ENCODE results near the gene MEA1.

The MEA1 gene

DNA sequence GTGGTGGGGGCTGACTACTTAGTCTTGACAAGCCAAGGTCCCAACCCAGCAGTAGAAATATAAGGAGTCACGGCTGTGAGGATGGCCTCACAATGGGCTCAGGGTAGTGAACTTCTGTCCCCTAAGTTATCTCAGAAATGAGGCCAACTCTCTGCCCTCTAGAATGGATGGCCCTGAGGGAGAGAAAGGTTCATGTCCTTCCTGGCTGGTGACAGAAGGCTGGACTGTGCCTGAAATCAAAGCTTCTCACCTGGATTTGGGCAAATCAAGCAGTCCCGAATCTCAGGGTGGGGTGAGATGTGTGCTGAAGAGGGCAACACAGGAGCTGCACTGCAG lies 20.4 kb upstream of the MEA1 start:
- Histone ChIP-seq H3K79me2 (ENCODE audit: low read length) (no peaks in the 10 kb centered on the region), H2AFZ (ENCODE audit: low read depth, low read length) (no peak overlapping the region), H3K4me3 (ENCODE audit: low read length) (no peak overlapping the region), H3K36me3 (replicated peaks; ENCODE audit: low read depth, low read length) (peaks cover 65% of the 10 kb centered on the region), H3K27ac (ENCODE audit: low read length) (no peak overlapping the region), H4K20me1 (ENCODE audit: insufficient read depth, low read length) (no peaks in the 10 kb centered on the region), H3K4me1 (ENCODE audit: low read length) (no peaks in the 10 kb centered on the region), H3K9ac (ENCODE audit: low read length) (no peak overlapping the region), H3K4me2 (ENCODE audit: low read length) (no peak overlapping the region), H3K27me3 (ENCODE audit: low read depth, low read length) (no peaks in the 10 kb centered on the region), H3K9me3 (ENCODE audit: insufficient read depth, low read length) (no peaks in the 10 kb centered on the region)
- no peak for TF ChIP-seq EZH2phosphoT487 (IDR thresholded peaks at IDR 0.05; ENCODE audit: low read depth)

DNA sequence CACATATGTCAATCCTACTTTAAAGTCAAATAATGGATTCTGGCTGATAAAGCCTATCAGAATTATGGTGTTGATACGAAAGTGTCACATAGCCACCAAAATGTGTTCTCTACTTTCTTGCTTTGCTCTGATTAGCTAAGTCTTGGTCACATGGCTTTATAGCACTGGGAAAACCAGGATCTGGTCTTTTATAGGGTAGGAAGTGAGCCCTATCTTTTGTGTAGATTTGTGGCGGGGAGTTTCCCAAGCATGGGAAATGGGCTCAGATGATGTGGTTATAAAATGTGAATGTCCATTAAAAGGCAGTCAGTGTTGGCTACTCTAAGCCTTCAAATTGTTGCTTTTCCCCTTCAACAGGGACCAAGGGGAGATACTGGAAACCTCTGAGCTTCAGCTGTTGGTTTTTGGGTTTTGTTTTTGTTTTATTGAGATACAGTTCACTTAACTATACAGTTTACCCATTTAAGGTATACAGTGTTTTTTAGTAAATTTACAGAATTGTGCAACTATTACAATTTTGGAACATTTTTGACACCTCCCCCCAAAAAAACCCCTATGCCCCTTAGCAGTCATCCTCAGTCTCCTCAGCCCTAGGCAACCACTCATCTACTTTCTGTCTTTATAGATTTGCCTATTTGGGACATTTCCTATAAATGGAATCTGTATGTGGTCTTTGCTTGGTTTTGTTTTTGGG lies 19.9 kb upstream of the MEA1 start:
- H3K36me3 ChIP-seq (replicated peaks; ENCODE audit: low read depth, low read length): peaks cover 64% of the 10 kb centered on the region
- H3K27ac ChIP-seq (ENCODE audit: low read length): no peak overlapping the region
- no peak overlapping the region for H2AFZ ChIP-seq (ENCODE audit: low read depth, low read length)
- no peaks in the 10 kb centered on the region for H3K9me3 ChIP-seq (ENCODE audit: insufficient read depth, low read length)
- no peaks in the 10 kb centered on the region for H3K79me2 ChIP-seq (ENCODE audit: low read length)
- H3K9ac ChIP-seq (ENCODE audit: low read length): no peak overlapping the region
- no peaks in the 10 kb centered on the region for H3K27me3 ChIP-seq (ENCODE audit: low read depth, low read length)
- TF ChIP-seq CTCF (IDR thresholded peaks at IDR 0.05; ENCODE audit: low read depth, low read length): no peak
- no peak for TF ChIP-seq EZH2phosphoT487 (IDR thresholded peaks at IDR 0.05; ENCODE audit: low read depth)
- H3K4me3 ChIP-seq (ENCODE audit: low read length): no peak overlapping the region
- H4K20me1 ChIP-seq (ENCODE audit: insufficient read depth, low read length): no peaks in the 10 kb centered on the region
- no peaks in the 10 kb centered on the region for H3K4me1 ChIP-seq (ENCODE audit: low read length)
- H3K4me2 ChIP-seq (ENCODE audit: low read length): no peak overlapping the region

DNA sequence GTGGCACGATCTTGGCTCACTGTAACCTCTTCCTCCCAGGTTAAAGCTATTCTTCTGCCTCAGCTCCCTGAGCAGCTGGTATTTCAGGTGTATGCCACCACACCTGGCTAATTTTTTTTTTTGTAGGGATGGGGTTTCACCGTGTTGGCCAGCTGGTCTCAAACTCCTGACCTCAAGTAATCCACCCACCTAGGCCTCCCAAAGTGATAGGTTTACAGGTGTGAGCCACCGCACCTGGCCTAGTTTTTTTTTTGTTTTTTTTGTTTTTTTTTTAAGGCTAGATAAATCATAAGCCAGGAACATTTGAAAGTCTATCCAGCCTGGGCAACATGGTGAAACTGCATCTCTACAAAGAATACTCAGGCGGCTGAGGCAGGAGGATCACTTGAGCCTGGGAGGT lies 18.6 kb upstream of the MEA1 start:
- Histone ChIP-seq H3K9ac (ENCODE audit: low read length) (no peak overlapping the region), H3K4me1 (ENCODE audit: low read length) (no peaks in the 10 kb centered on the region), H2AFZ (ENCODE audit: low read depth, low read length) (no peak overlapping the region), H4K20me1 (ENCODE audit: insufficient read depth, low read length) (no peaks in the 10 kb centered on the region), H3K27me3 (ENCODE audit: low read depth, low read length) (no peaks in the 10 kb centered on the region), H3K9me3 (ENCODE audit: insufficient read depth, low read length) (no peaks in the 10 kb centered on the region), H3K4me2 (ENCODE audit: low read length) (no peak overlapping the region), H3K36me3 (replicated peaks; ENCODE audit: low read depth, low read length) (peaks cover 58% of the 10 kb centered on the region), H3K79me2 (ENCODE audit: low read length) (no peaks in the 10 kb centered on the region), H3K27ac (ENCODE audit: low read length) (no peak overlapping the region), H3K4me3 (ENCODE audit: low read length) (no peak overlapping the region)
- TF ChIP-seq EZH2phosphoT487 (IDR thresholded peaks at IDR 0.05; ENCODE audit: low read depth) (no peak), CTCF (IDR thresholded peaks at IDR 0.05; ENCODE audit: low read depth, low read length) (no peak)

DNA sequence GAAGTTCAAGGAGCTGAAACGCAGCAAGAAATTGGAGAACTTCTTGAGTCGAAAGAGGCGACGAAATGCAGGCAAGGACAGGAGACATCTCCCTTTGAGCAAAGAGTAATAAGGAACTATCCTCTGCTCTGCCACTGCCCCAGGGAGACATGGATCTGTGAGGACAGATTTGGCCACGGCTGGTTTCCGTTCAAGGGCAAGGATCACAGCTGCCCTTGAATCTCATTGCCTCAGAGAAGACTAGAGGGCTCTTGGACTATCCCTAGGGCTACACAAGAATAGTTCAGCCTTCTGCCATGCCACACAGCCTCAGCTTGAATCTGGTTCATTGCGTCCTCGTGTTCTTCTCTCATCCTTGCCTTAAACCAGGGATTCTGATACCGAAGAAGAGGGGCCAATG lies 15.4 kb upstream of the MEA1 start:
- H3K79me2 ChIP-seq (ENCODE audit: low read length): peaks cover 4% of the 10 kb centered on the region
- H3K36me3 ChIP-seq (replicated peaks; ENCODE audit: low read depth, low read length): peaks cover 60% of the 10 kb centered on the region
- H3K27me3 ChIP-seq (ENCODE audit: low read depth, low read length): no peaks in the 10 kb centered on the region
- peaks cover 5% of the 10 kb centered on the region for H3K4me1 ChIP-seq (ENCODE audit: low read length)
- H3K4me3 ChIP-seq (ENCODE audit: low read length): no peak overlapping the region
- no peak overlapping the region for H3K9ac ChIP-seq (ENCODE audit: low read length)
- H2AFZ ChIP-seq (ENCODE audit: low read depth, low read length): no peak overlapping the region
- H3K27ac ChIP-seq (ENCODE audit: low read length): no peak overlapping the region
- no peaks in the 10 kb centered on the region for H3K9me3 ChIP-seq (ENCODE audit: insufficient read depth, low read length)
- no peak for TF ChIP-seq CTCF (IDR thresholded peaks at IDR 0.05; ENCODE audit: low read depth, low read length)
- TF ChIP-seq EZH2phosphoT487 (IDR thresholded peaks at IDR 0.05; ENCODE audit: low read depth): no peak
- H3K4me2 ChIP-seq (ENCODE audit: low read length): no peak overlapping the region
- no peaks in the 10 kb centered on the region for H4K20me1 ChIP-seq (ENCODE audit: insufficient read depth, low read length)
